ENCODE results near the gene SINHCAF. TPM values are rescaled to one million over a fixed set of nuclear protein-coding genes. Genes with fewer than 3 reads are reported as not detected.

Gene SINHCAF
- total and polyA plus RNA-seq, 2 experiments from 2014 or later = 581 to 686 TPM

- no peak for TF ChIP-seq ZNF462 (CRISPR knock-in tag; IDR thresholded peaks at IDR 0.05)
- no peak for TF ChIP-seq ZNF114 (CRISPR knock-in tag; IDR thresholded peaks at IDR 0.05)
- TF ChIP-seq, protein P1, sequence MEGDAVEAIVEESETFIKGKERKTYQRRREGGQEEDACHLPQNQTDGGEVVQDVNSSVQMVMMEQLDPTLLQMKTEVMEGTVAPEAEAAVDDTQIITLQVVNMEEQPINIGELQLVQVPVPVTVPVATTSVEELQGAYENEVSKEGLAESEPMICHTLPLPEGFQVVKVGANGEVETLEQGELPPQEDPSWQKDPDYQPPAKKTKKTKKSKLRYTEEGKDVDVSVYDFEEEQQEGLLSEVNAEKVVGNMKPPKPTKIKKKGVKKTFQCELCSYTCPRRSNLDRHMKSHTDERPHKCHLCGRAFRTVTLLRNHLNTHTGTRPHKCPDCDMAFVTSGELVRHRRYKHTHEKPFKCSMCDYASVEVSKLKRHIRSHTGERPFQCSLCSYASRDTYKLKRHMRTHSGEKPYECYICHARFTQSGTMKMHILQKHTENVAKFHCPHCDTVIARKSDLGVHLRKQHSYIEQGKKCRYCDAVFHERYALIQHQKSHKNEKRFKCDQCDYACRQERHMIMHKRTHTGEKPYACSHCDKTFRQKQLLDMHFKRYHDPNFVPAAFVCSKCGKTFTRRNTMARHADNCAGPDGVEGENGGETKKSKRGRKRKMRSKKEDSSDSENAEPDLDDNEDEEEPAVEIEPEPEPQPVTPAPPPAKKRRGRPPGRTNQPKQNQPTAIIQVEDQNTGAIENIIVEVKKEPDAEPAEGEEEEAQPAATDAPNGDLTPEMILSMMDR (conservative IDR thresholded peaks at IDR 0.05; ENCODE audit: low read depth in 2 of 2) = no peak
Observed at GRCh38 chr12:31331242-31331641, 5.3 kb upstream of the SINHCAF start (continued).

GRCh38 chr12:31326736-31327659 is 1.0 kb upstream of the SINHCAF start:
- Histone ChIP-seq H4K20me1 (replicated peaks; ENCODE audit: insufficient read depth) (peaks cover 8% of the 10 kb centered on the region), H3K9me2 (ENCODE audit: insufficient read depth) (no peaks in the 10 kb centered on the region), H3K4me2 (peak overlapping the region; percentile 83), H3K79me2 (replicated peaks; ENCODE audit: insufficient read depth) (peaks cover 43% of the 10 kb centered on the region), H3K27ac (ENCODE audit: low read depth) (peak overlapping the region; percentile 75), H3F3A (replicated peaks; ENCODE audit: low read depth) (no peaks in the 10 kb centered on the region), H3K27me3 (ENCODE audit: insufficient read depth) (no peaks in the 10 kb centered on the region), H3K4me1 (ENCODE audit: insufficient read depth) (peaks cover 17% of the 10 kb centered on the region), H2AFZ (no peak overlapping the region), H3K4me3 (peak overlapping the region; percentile 53), H3K36me3 (ENCODE audit: insufficient read depth) (no peaks in the 10 kb centered on the region)
- Mint-ChIP-seq H3K36me3 (ENCODE audit: low read depth) (peaks cover 28% of the 10 kb centered on the region), H3K9me3 (peaks cover 6% of the 10 kb centered on the region), H3K4me3 (peak overlapping the region; percentile 98), H3K27ac (peak overlapping the region; percentile 99), H3K27me3 (ENCODE audit: insufficient read depth, low read depth, poor library complexity) (peaks cover 25% of the 10 kb centered on the region), H3K4me1 (peaks cover 19% of the 10 kb centered on the region)
- ATAC-seq (no peak), DNase-seq (ENCODE audit: low spot score) (no peak)
- TF ChIP-seq, protein P2, sequence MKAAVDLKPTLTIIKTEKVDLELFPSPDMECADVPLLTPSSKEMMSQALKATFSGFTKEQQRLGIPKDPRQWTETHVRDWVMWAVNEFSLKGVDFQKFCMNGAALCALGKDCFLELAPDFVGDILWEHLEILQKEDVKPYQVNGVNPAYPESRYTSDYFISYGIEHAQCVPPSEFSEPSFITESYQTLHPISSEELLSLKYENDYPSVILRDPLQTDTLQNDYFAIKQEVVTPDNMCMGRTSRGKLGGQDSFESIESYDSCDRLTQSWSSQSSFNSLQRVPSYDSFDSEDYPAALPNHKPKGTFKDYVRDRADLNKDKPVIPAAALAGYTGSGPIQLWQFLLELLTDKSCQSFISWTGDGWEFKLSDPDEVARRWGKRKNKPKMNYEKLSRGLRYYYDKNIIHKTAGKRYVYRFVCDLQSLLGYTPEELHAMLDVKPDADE (IDR thresholded peaks at IDR 0.05) = no peak
- no peak for TF ChIP-seq EZH2 (IDR thresholded peaks at IDR 0.05; ENCODE audit: low read depth, unreplicated experiment)
- TF ChIP-seq STAT1 (IDR thresholded peaks at IDR 0.05; ENCODE audit: unreplicated experiment) = no peak
- TF ChIP-seq CREB1 (CRISPR knock-in tag; IDR thresholded peaks at IDR 0.05; ENCODE audit: low read depth) = no peak
- no peak for TF ChIP-seq JUNB (IDR thresholded peaks at IDR 0.05; ENCODE audit: unreplicated experiment)
- TF ChIP-seq ZNF331 (CRISPR knock-in tag; IDR thresholded peaks at IDR 0.05; ENCODE audit: low read depth) = no peak
- no peak for TF ChIP-seq ZNF114 (CRISPR knock-in tag; IDR thresholded peaks at IDR 0.05)
